Ectodermal cell (in vitro differentiated cells): ENCODE measurements around the gene BEND4.

ENCODE experiments used
- H3K27ac ChIP-seq: 2 replicates; pipeline ENCODE4 v1.7.0; 2013; ENCODE audit warnings: mild to moderate bottlenecking, low read depth, low read length; ENCODE audit not compliant: insufficient read depth, poor library complexity, severe bottlenecking
- H3K27me3 ChIP-seq: 2 replicates; pipeline ENCODE4 v1.7.0; 2013; ENCODE audit warnings: mild to moderate bottlenecking, low read length; ENCODE audit not compliant: insufficient read depth, control insufficient read depth, poor library complexity, severe bottlenecking
- H3K36me3 ChIP-seq: one replicate; pipeline ENCODE4 v1.7.0; 2013; ENCODE audit warnings: low read length; ENCODE audit not compliant: control insufficient read depth, insufficient read depth
- H3K4me1 ChIP-seq: one replicate; pipeline ENCODE4 v1.7.0; 2013; ENCODE audit warnings: low read length; ENCODE audit not compliant: control insufficient read depth, insufficient read depth
- H3K4me3 ChIP-seq: 2 replicates; pipeline ENCODE4 v1.7.0; 2013; ENCODE audit warnings: low read depth, low read length, control low read depth; ENCODE audit not compliant: insufficient read depth
- H3K9me3 ChIP-seq: 2 replicates; pipeline ENCODE4 v1.7.0; 2013; ENCODE audit warnings: mild to moderate bottlenecking, low read length, moderate library complexity; ENCODE audit not compliant: control insufficient read depth
- WGBS, 2 experiments: methylation state at CpG; one replicate each; pipeline ENCODE4 v1.1.7; 2013; ENCODE audit warnings: missing lambda C conversion rate in 2 of 2; 5-methylcytosine and 5-hydroxymethylcytosine counted together

The BEND4 gene

GRCh38 chr4:42066402-42066801, 86.1 kb downstream of the BEND4 start:
- no peaks in the 10 kb centered on the region for H3K4me1 ChIP-seq
- no peaks in the 10 kb centered on the region for H3K27me3 ChIP-seq
- peaks cover 3% of the 10 kb centered on the region for H3K36me3 ChIP-seq
- no peak overlapping the region for H3K27ac ChIP-seq
- WGBS, 2 experiments, result 100% methylated on average over 2 of the region's 2 CpGs
- no peak overlapping the region for H3K4me3 ChIP-seq
- no peaks in the 10 kb centered on the region for H3K9me3 ChIP-seq
